A549 (cell line): ENCODE measurements around the gene UNC79. TPM values are rescaled to one million over a fixed set of nuclear protein-coding genes. Genes with fewer than 3 reads are reported as not detected.

ENCODE experiments used
- ATAC-seq, 2 experiments: fragments of 200-7000 bp in 1 of 2; fragments of >200 bp in 1 of 2; cut with Nextera tagmentation in 1 of 2; cut with Tn5 transposase in 1 of 2; 3 replicates each; pipeline versions ENCODE4 v1.8.0 to v1.9.1; 2018 to 2020; ENCODE audit warnings: mild to moderate bottlenecking in 1 of 2, moderate library complexity in 1 of 2
- CTCF ChIA-PET: fragments of 300-600 bp; sonication (Branson Sonifier 250); formaldehyde crosslinking; extraction: SDS; loops from one replicate; lab custom pipeline; 2021; ENCODE audit warnings: antibody characterized with exemption, inconsistent platforms; lab: Yijun Ruan, JAX
- POLR2A ChIA-PET: fragments of 350-600 bp; formaldehyde crosslinking; extraction: SDS; loops from one replicate; lab custom pipeline; 2021; ENCODE audit warnings: antibody characterized with exemption, inconsistent platforms; lab: Yijun Ruan, JAX
- DNase-seq, 2 experiments: peaks; one replicate each; pipeline versions ENCODE4 v3.0.0 to v3.0.0-alpha.2; 2011 to 2016; ENCODE audit warnings: low read depth in 1 of 2, low spot score in 1 of 2
- FAIRE-seq: peaks from 2 replicates; lab custom pipeline; 2011; peaks lifted over from hg19 to GRCh38; lab: Jason Lieb, UNC
- H3K27ac ChIP-seq, 2 experiments: fragments of >200 bp; sonication (Bioruptor Twin); formaldehyde crosslinking; 3 replicates each; pipeline ENCODE4 v1.5.1; 2016 to 2017
- H3K4me1 ChIP-seq: fragments of >200 bp; sonication (Bioruptor Twin); formaldehyde crosslinking; 3 replicates; pipeline ENCODE4 v1.6.1; 2016
- H3K4me2 ChIP-seq: fragments of >200 bp; sonication (Bioruptor Twin); formaldehyde crosslinking; 3 replicates; pipeline ENCODE4 v1.6.1; 2016
- H3K4me3 ChIP-seq: fragments of >200 bp; sonication (Bioruptor Twin); formaldehyde crosslinking; 3 replicates; pipeline ENCODE4 v1.5.1; 2016
- H3K9me3 ChIP-seq: fragments of >200 bp; sonication (Bioruptor Twin); formaldehyde crosslinking; 3 replicates; pipeline ENCODE4 v1.6.1; 2016
- BHLHE40 ChIP-seq: IDR thresholded peaks from 2 replicates; pipeline ENCODE4 v1.6.1; 2012; ENCODE audit warnings: low read depth, low read length, inconsistent platforms
- CBX2 ChIP-seq: fragments of 200-600 bp; sonication (generic); IDR thresholded peaks from 2 replicates; pipeline ENCODE4 v1.6.1; 2016; ENCODE audit warnings: low read depth, mild to moderate bottlenecking, borderline replicate concordance
- CBX8 ChIP-seq: fragments of 200-600 bp; sonication (generic); IDR thresholded peaks from 2 replicates; pipeline ENCODE4 v1.6.1; 2016
- EHF ChIP-seq: fragments of 250-450 bp; sonication (Bioruptor Pico); IDR thresholded peaks from 2 replicates; pipeline ENCODE4 v1.5.0; 2020; ENCODE audit warnings: mild to moderate bottlenecking
- EHMT2 ChIP-seq: fragments of 200-600 bp; sonication (generic); IDR thresholded peaks from 2 replicates; pipeline ENCODE4 v1.6.1; 2016; ENCODE audit warnings: antibody characterized with exemption, low read depth, mild to moderate bottlenecking, moderate library complexity
- GATA3 ChIP-seq: IDR thresholded peaks from 2 replicates; pipeline ENCODE4 v1.6.1; 2012; ENCODE audit warnings: borderline replicate concordance
- HDAC2 ChIP-seq: fragments of 200-600 bp; sonication (generic); IDR thresholded peaks from 2 replicates; pipeline ENCODE4 v1.6.1; 2016
- HEYL ChIP-seq: fragments of 250-450 bp; sonication (Bioruptor Pico); IDR thresholded peaks from 2 replicates; pipeline ENCODE4 v1.8.0; 2021; ENCODE audit warnings: mild to moderate bottlenecking, moderate library complexity
- HOXB5 ChIP-seq: fragments of 250-450 bp; sonication (Bioruptor Pico); IDR thresholded peaks from 2 replicates; pipeline ENCODE4 v1.5.0; 2020; ENCODE audit warnings: mild to moderate bottlenecking, moderate library complexity
- JUN ChIP-seq, 2 experiments: fragments of >200 bp; sonication (Bioruptor Twin); formaldehyde crosslinking; IDR thresholded peaks; 2 replicates in 1 of 2; 3 replicates in 1 of 2; pipeline ENCODE4 v1.6.1; 2016 to 2017
- KDM5A ChIP-seq: fragments of 200-600 bp; sonication (generic); IDR thresholded peaks from 2 replicates; pipeline ENCODE4 v1.6.1; 2016; ENCODE audit warnings: antibody characterized with exemption, mild to moderate bottlenecking
- NFE2L2 ChIP-seq: fragments of 150-350 bp; conservative IDR thresholded peaks from 2 replicates; pipeline ENCODE4 v1.6.1; 2014; ENCODE audit warnings: low read length
- POLR2AphosphoS2 ChIP-seq: conservative IDR thresholded peaks from 2 replicates; pipeline ENCODE4 v1.6.1; 2012; ENCODE audit warnings: low read length, improper control_type of control experiment, inconsistent platforms
- RAD21 ChIP-seq, 2 experiments: fragments of >200 bp in 1 of 2; sonication (Bioruptor Twin) in 1 of 2; formaldehyde crosslinking in 1 of 2; IDR thresholded peaks in 1 of 2; conservative IDR thresholded peaks in 1 of 2; 2 replicates in 1 of 2; 3 replicates in 1 of 2; pipeline ENCODE4 v1.6.1; 2012 to 2018; ENCODE audit warnings: inconsistent platforms in 1 of 2
- RCOR1 ChIP-seq: fragments of 150-350 bp; IDR thresholded peaks from 2 replicates; pipeline ENCODE4 v1.6.1; 2014; ENCODE audit warnings: antibody characterized with exemption, low read length, low read depth
- RNF2 ChIP-seq: fragments of 200-600 bp; sonication (generic); IDR thresholded peaks from 2 replicates; pipeline ENCODE4 v1.6.1; 2016; ENCODE audit warnings: low read depth, mild to moderate bottlenecking, antibody characterized with exemption, moderate library complexity, borderline replicate concordance
- SREBF2 ChIP-seq: fragments of 450-650 bp; IDR thresholded peaks from 2 replicates; pipeline ENCODE4 v1.6.1; 2014; ENCODE audit warnings: mild to moderate bottlenecking, moderate library complexity
- TFCP2L1 ChIP-seq: fragments of 250-450 bp; sonication (Bioruptor Pico); IDR thresholded peaks from 2 replicates; pipeline ENCODE4 v1.5.0; 2021; ENCODE audit warnings: mild to moderate bottlenecking
- TP53 ChIP-seq: fragments of 250-450 bp; sonication (Bioruptor Pico); IDR thresholded peaks from 2 replicates; pipeline ENCODE4 v1.5.0; 2021; ENCODE audit warnings: mild to moderate bottlenecking, moderate library complexity
- ZFP36 ChIP-seq: fragments of 450-650 bp; IDR thresholded peaks from 2 replicates; pipeline ENCODE4 v1.6.1; 2014; ENCODE audit warnings: borderline replicate concordance; ENCODE audit not compliant: partially characterized antibody
- ZNF302 ChIP-seq: fragments of 250-450 bp; sonication (Bioruptor Pico); IDR thresholded peaks from 2 replicates; pipeline ENCODE4 v1.9.0; 2021; ENCODE audit warnings: inconsistent platforms, mild to moderate bottlenecking, moderate library complexity
- WGBS: methylation state at CpG from one replicate; pipeline ENCODE4 v1.1.6; 2017; ENCODE audit errors: missing lambda C conversion rate; 5-methylcytosine and 5-hydroxymethylcytosine counted together
- polyA plus RNA-seq, 4 experiments: library from polyadenylated mRNA; depleted of rRNA in 3 of 4; stranded (reverse); fragments of >200 nt; fragmentation: RNase III in 1 of 4; extraction: RNeasy Plus Mini Kit Qiagen cat#74134 plus additional on column Dnase treatment in 1 of 4; gene quantifications; 2 replicates in 3 of 4; 3 replicates in 1 of 4; pipeline ENCODE4 v1.2.3, GENCODE V29; 2011 to 2017
- TF ChIP-seq, protein P1 (sequence below): IDR thresholded peaks from 2 replicates; pipeline ENCODE4 v1.6.1; 2012
- TF ChIP-seq, protein P2 (sequence below): fragments of 250-450 bp; sonication (Bioruptor Pico); IDR thresholded peaks from 2 replicates; pipeline ENCODE4 v1.5.0; 2021; ENCODE audit warnings: mild to moderate bottlenecking, moderate library complexity, borderline replicate concordance
- TF ChIP-seq, protein P3 (sequence below): fragments of >200 bp; sonication (Bioruptor Twin); formaldehyde crosslinking; IDR thresholded peaks from 3 replicates; pipeline ENCODE4 v1.5.1; 2016

The UNC79 gene
- polyA plus RNA-seq, 2 of the 4 experiments (the other 2 are of a cell fraction) = 0.01 TPM

DNA sequence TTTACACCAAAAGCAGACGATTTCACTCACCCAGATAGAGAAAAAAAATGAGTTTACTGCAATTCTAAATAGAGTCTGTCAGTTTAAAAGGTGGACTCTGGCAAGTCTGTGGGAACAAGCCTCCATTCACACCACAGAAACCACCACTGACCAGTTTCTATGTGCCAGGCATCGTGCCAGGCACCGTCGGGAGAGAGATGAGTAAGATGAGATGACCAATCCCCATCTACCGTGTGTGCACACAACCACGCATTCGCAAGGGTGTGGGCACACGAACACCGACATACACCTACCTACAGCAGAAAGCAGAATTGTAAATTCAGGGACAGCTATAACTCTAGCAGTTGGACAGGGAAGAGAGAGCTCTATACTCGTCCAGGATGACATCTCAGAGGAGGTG lies 299.3 kb downstream of the UNC79 start (continued):
- TF ChIP-seq ZNF302 (CRISPR knock-in tag) (no peak), ZFP36 (no peak)

DNA sequence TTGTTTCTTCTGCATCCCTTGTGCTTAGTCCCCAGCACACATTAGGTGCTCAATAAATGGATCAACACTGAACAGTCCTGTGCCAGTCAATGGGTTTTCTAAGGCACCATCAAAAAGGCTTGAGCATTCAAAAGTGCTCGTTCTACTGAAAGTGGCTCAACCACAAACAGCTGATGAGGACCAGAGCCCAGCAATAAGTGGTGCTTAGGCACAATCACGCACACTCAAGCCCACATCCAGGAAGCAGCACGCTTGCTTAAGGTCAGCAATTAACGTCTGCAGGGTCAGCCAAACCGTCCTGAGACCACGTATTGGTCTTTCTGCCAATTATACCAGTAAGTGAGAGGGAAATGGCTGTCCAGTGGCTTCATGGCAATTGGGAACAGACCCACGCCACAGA lies 301.0 kb downstream of the UNC79 start:
- DNase-seq (no peak), FAIRE-seq (no peak), ATAC-seq (no peak)
- no peak overlapping the region for H3K4me3 ChIP-seq
- CTCF ChIA-PET = interaction anchor here (0.8 to 1.3 kb wide), 2 partner anchors 15 to 162 kb away, joined by 3 to 4 read pairs; no protein-coding TSS in a partner anchor
- no peaks in the 10 kb centered on the region for H3K9me3 ChIP-seq
- TF ChIP-seq EHMT2 (no peak), GATA3 (no peak)
- TF ChIP-seq, protein P1, sequence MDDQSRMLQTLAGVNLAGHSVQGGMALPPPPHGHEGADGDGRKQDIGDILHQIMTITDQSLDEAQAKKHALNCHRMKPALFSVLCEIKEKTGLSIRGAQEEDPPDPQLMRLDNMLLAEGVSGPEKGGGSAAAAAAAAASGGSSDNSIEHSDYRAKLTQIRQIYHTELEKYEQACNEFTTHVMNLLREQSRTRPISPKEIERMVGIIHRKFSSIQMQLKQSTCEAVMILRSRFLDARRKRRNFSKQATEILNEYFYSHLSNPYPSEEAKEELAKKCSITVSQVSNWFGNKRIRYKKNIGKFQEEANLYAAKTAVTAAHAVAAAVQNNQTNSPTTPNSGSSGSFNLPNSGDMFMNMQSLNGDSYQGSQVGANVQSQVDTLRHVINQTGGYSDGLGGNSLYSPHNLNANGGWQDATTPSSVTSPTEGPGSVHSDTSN = no peak
- TF ChIP-seq, protein P2, sequence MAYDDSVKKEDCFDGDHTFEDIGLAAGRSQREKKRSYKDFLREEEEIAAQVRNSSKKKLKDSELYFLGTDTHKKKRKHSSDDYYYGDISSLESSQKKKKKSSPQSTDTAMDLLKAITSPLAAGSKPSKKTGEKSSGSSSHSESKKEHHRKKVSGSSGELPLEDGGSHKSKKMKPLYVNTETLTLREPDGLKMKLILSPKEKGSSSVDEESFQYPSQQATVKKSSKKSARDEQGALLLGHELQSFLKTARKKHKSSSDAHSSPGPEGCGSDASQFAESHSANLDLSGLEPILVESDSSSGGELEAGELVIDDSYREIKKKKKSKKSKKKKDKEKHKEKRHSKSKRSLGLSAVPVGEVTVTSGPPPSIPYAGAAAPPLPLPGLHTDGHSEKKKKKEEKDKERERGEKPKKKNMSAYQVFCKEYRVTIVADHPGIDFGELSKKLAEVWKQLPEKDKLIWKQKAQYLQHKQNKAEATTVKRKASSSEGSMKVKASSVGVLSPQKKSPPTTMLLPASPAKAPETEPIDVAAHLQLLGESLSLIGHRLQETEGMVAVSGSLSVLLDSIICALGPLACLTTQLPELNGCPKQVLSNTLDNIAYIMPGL (CRISPR knock-in tag) = no peak
- TF ChIP-seq, all 56 proteins: peak for 0
- 16% methylated on average over 6 of the region's 7 CpGs for WGBS
- no peak overlapping the region for H3K27ac ChIP-seq
- POLR2A ChIA-PET = no interaction called here
- H3K4me1 ChIP-seq = no peaks in the 10 kb centered on the region
- H3K4me2 ChIP-seq = no peak overlapping the region

DNA sequence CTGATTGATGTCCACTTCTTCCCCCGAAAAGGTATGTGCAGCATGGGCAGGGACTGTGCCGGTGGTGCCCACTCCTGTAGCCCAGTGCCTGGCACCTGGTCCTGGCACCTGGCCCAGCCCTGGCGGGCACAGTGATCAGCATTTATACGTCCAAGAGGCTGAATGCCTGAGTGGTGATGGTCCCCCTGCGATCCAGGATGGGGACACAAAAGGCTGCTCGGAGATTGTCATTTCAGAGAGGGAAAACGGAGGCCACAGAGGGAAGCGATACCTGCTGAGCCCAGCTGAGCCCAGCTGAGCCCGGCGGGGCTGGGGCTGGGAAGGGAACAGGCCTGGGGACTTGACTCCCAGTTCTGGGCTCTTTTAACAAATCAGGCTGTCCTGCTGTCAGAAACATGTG lies 301.8 kb downstream of the UNC79 start:
- no peak overlapping the region for H3K4me2 ChIP-seq
- H3K27ac ChIP-seq = no peak overlapping the region
- ChIA-PET POLR2A (no interaction called here), CTCF (interaction anchor here (0.8 kb wide), 1 partner anchor 16 kb away, joined by 3 read pairs; no protein-coding TSS in a partner anchor)
- ATAC-seq (no peak), DNase-seq (no peak), FAIRE-seq (no peak)
- no peak for TF ChIP-seq HDAC2
- no peak for TF ChIP-seq KDM5A
- H3K4me1 ChIP-seq = no peaks in the 10 kb centered on the region
- WGBS = 71% methylated on average over 10 of the region's 10 CpGs
- H3K4me3 ChIP-seq = no peak overlapping the region
- no peaks in the 10 kb centered on the region for H3K9me3 ChIP-seq

DNA sequence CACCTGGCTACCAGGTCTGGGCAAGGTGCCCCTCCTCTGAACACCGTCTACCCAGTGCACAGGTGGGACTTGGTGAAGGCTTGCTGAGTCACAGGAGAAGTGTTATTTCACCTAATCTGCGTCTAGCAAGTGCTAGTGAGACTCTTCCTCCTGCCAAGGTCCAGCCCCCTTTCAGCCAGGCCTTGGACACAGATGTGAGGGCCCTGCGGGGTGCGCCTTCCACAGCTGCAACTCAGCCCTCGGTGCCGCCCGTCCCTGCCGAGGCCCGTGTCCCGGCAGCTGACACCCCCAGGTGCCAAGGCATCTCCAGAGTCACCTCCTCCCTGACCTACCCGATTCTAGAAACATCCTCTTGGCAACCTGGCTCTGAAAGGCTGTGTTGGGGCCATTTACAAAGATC lies 302.5 kb downstream of the UNC79 start:
- Histone ChIP-seq H3K27ac (no peak overlapping the region), H3K4me3 (no peak overlapping the region), H3K4me2 (no peak overlapping the region), H3K9me3 (no peaks in the 10 kb centered on the region), H3K4me1 (no peaks in the 10 kb centered on the region)
- POLR2A ChIA-PET = no interaction called here
- WGBS = 62% methylated on average over 11 of the region's 11 CpGs
- DNase-seq = peak in 1 of 2 experiments; percentile 6
- FAIRE-seq = no peak
- ATAC-seq = no peak
- CTCF ChIA-PET = no interaction called here
- no peak for TF ChIP-seq HDAC2
- TF ChIP-seq TFCP2L1 (CRISPR knock-in tag) = no peak
- TF ChIP-seq JUN (IDR thresholded peaks at IDR 0.05) = no peak
- TF ChIP-seq BHLHE40 = no peak
- TF ChIP-seq EHF = no peak
- TF ChIP-seq EHMT2 = no peak
- no peak for TF ChIP-seq NFE2L2
- TF ChIP-seq CBX2 = no peak
- TF ChIP-seq RNF2 = no peak
- TF ChIP-seq HOXB5 (CRISPR knock-in tag) = no peak
- TF ChIP-seq, protein P3, sequence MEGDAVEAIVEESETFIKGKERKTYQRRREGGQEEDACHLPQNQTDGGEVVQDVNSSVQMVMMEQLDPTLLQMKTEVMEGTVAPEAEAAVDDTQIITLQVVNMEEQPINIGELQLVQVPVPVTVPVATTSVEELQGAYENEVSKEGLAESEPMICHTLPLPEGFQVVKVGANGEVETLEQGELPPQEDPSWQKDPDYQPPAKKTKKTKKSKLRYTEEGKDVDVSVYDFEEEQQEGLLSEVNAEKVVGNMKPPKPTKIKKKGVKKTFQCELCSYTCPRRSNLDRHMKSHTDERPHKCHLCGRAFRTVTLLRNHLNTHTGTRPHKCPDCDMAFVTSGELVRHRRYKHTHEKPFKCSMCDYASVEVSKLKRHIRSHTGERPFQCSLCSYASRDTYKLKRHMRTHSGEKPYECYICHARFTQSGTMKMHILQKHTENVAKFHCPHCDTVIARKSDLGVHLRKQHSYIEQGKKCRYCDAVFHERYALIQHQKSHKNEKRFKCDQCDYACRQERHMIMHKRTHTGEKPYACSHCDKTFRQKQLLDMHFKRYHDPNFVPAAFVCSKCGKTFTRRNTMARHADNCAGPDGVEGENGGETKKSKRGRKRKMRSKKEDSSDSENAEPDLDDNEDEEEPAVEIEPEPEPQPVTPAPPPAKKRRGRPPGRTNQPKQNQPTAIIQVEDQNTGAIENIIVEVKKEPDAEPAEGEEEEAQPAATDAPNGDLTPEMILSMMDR = no peak
- TF ChIP-seq CBX8 = no peak
- no peak for TF ChIP-seq SREBF2
- TF ChIP-seq RAD21 (conservative IDR thresholded peaks at IDR 0.05 in 1 of 2, IDR thresholded peaks at IDR 0.05 in 1 of 2) = no peak
- TF ChIP-seq POLR2AphosphoS2 = no peak
- TF ChIP-seq HEYL (CRISPR knock-in tag) = no peak
- no peak for TF ChIP-seq RCOR1
- TF ChIP-seq TP53 (CRISPR knock-in tag) = no peak
- TF ChIP-seq, protein P2 (CRISPR knock-in tag) = no peak
